IgD-negative memory B cell (primary cell): Measurements from ENCODE around the gene DNAJB1. TPM values are rescaled to one million over a fixed set of nuclear protein-coding genes. Genes with fewer than 3 reads are reported as not detected.
"Not testable (repeated sequence)": the region's sequence is repeated elsewhere in the genome, so short reads cannot be mapped to it uniquely, and the experiment has no call there.

Experiments
- H3K27ac Mint-ChIP-seq, 3 donors: one replicate each; pipeline ENCODE4 v1.8.0; 2020 to 2022; ENCODE audit warnings: mild to moderate bottlenecking in 3 of 3, mixed read lengths in 3 of 3, moderate library complexity in 1 of 3
- H3K27me3 Mint-ChIP-seq: one replicate; pipeline ENCODE4 v1.8.0; 2021; ENCODE audit warnings: mixed read lengths
- H3K36me3 Mint-ChIP-seq: one replicate; pipeline ENCODE4 v1.8.0; 2020; ENCODE audit warnings: mild to moderate bottlenecking, mixed read lengths
- H3K4me1 Mint-ChIP-seq, 3 donors: one replicate each; pipeline ENCODE4 v1.8.0; 2020 to 2022; ENCODE audit warnings: mixed read lengths in 3 of 3, mild to moderate bottlenecking in 1 of 3
- H3K4me3 Mint-ChIP-seq, 4 donors: one replicate each; pipeline ENCODE4 v1.8.0; 2020 to 2022; ENCODE audit warnings: mild to moderate bottlenecking in 4 of 4, mixed read lengths in 4 of 4, moderate library complexity in 3 of 4
- H3K9me3 Mint-ChIP-seq, 3 donors: one replicate each; pipeline ENCODE4 v1.8.0; 2020 to 2021; ENCODE audit warnings: mixed read lengths in 3 of 3, mild to moderate bottlenecking in 1 of 3
- polyA plus RNA-seq: library from polyadenylated mRNA; unstranded; fragments of 300-500 nt; fragmentation: Illumina TruSeq; gene quantifications from one replicate; pipeline ENCODE4 v1.2.3, GENCODE V29; 2021

Gene DNAJB1
- polyA plus RNA-seq, 1 donor from 2014 or later: 77.1 TPM

DNA sequence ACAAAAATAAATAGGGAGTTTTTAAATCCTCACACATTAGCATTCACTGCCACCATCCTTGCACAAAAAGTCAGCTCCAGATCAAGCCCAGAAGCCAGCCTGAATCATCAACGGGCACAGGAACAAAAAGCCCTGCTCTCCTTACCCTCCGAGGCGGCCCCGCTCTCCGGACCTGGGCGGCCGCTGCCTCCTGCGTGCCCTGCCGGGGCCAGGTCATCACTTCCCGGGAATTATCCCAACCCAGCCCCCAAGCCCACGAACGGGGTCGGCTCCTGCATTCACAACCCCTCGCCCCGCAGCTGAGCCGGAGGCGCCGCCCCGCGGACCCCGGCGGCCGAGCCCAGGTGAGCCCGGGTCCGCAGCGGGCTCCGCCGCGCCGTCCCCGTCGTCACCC is 754 bp downstream of the DNAJB1 start:
- H3K4me1 Mint-ChIP-seq: peaks cover 23 to 39% (median 34%) of the 10 kb centered on the region in 3 donors
- H3K4me3 Mint-ChIP-seq: peak overlapping the region; percentile 93 to 98 (median 94)
- H3K36me3 Mint-ChIP-seq: peaks cover 2% of the 10 kb centered on the region
- H3K27me3 Mint-ChIP-seq: no peaks in the 10 kb centered on the region
- H3K9me3 Mint-ChIP-seq: no peaks in the 10 kb centered on the region
- H3K27ac Mint-ChIP-seq: peak overlapping the region in 2 of 3 donors; percentile 86 to 99

DNA sequence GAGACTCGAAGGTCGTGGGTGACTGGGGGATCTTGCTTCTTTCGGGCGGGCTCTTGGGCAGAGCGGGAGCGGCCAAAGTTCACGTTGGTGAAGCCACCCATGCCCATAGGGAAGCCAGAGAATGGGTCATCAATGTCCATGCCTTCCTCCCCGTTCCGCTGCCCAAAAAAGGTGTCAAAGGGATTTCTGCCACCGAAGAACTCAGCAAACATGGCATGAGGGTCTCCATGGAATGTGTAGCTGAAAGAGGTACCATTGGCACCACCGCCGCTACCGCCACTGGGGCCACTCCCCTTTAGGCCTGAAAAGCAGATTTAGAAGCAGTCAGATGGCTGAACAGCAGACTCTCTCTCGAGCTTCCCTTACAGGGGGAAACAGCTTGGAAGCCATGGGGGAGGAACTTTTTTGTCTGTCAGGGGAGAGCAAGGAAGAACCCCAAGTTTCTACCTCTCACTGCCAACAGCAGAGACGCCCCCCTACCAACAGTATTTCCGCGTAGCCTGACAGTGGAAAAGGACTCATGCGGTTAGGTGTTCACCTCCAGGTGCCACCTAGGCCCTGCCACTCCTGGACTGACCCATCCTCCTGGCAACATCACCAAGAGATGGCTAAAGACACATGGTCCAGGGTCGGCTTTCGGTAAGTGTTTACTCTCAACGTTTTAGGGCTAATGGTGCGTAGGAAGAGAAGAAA is 1.3 kb downstream of the DNAJB1 start:
- H3K27me3 Mint-ChIP-seq: no peaks in the 10 kb centered on the region
- peak overlapping the region; percentile 86 to 99 (median 92) for H3K27ac Mint-ChIP-seq
- H3K36me3 Mint-ChIP-seq: peaks cover 2% of the 10 kb centered on the region
- H3K4me1 Mint-ChIP-seq: peaks cover 23 to 34% (median 29%) of the 10 kb centered on the region in 3 donors
- peak overlapping the region; percentile 93 to 98 (median 94) for H3K4me3 Mint-ChIP-seq
- no peaks in the 10 kb centered on the region for H3K9me3 Mint-ChIP-seq

DNA sequence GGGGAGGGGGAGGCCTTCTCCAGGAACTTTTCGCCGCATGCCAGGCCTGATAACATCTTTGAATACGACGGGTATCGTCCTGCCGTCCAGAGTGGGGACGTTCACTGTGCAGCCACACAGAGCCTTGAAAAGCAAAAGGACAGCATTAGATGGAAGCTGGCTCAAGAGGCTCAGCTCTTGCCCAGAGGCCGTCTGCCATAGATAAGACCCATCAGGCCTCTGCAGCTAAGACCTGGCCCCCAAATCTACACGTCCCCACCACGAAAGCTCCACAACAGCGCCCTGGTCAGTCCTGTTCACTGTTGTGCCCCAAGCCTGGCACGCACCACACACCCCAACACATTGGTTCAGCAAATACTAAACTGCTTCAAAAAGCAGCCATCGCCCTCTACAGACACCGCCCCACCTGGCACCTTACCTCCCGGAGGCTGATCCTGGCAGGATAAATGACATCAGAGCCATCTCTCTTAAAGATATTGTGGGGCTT is 2.1 kb downstream of the DNAJB1 start:
- Mint-ChIP-seq H3K27me3 (no peaks in the 10 kb centered on the region), H3K36me3 (peaks cover 2% of the 10 kb centered on the region), H3K27ac (peak overlapping the region; percentile 4 to 99 (median 86)), H3K4me1 (peaks cover 23 to 33% (median 29%) of the 10 kb centered on the region in 3 donors), H3K4me3 (peak overlapping the region; percentile 93 to 98 (median 94)), H3K9me3 (no peaks in the 10 kb centered on the region)

DNA sequence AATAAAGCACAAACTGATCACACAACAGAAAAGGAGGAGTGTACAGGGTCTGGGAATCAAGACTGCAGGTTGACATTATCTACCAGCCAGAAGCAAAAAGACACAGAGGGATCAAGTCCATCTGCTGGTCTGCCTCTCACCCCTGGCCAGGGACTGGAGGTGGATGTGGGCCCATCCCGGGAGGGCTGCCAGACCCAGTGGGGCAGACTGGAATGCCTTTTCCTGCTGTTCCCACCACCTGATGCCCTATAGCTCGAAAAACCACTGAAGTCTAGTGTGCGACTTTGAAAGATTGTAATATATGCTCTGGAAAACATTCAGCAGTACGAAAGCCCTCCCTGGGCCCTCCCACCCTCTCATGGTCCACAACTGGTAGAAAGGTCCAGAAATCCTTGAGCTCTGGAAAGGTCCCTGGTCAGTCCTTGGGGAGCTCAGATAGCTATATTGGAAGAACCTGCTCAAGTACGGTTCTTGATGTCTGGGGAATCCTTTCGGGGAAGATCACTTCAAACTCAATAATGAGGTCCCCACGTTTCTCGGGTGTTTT is 2.6 kb downstream of the DNAJB1 start:
- H3K36me3 Mint-ChIP-seq: peaks cover 2% of the 10 kb centered on the region
- peak overlapping the region; percentile 32 to 98 (median 63) for H3K4me3 Mint-ChIP-seq
- no peaks in the 10 kb centered on the region for H3K27me3 Mint-ChIP-seq
- H3K4me1 Mint-ChIP-seq: peaks cover 23 to 33% (median 29%) of the 10 kb centered on the region in 3 donors
- no peaks in the 10 kb centered on the region for H3K9me3 Mint-ChIP-seq
- peak overlapping the region in 1 of 3 donors; percentile 99 for H3K27ac Mint-ChIP-seq

DNA sequence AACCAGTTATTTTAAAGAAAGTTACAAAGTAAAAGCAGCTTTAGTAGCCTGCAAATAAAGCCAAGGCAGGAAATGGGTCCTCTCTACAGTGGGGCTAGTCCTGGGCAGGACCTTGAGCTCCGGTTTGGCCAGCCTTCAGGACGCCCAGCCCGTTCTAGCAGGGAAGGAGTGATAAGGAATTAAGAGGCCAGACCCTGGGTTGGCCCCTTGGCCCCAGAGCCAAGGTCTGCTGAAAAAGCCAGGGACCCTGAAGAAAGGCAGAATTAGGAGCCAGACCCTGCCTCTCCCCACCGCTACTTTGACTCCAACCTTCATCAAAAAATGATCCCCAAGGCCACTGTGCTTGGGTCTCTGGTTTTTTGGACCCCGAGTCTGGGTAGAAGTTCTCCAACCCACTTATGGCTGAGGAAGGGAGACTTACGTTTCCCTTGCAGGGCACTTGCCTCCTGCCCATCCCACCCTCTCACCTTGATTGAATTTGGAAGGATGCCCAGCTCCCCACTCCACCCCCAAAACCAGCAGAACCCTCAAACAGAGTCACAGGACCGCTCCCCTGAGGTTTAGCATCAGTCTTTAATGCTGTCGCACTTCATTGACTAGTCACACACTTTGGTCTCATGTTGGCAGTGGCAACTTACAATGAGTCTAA is 3.9 kb downstream of the DNAJB1 start:
- peak overlapping the region in 2 of 3 donors; percentile 31 to 80 for H3K27ac Mint-ChIP-seq

DNA sequence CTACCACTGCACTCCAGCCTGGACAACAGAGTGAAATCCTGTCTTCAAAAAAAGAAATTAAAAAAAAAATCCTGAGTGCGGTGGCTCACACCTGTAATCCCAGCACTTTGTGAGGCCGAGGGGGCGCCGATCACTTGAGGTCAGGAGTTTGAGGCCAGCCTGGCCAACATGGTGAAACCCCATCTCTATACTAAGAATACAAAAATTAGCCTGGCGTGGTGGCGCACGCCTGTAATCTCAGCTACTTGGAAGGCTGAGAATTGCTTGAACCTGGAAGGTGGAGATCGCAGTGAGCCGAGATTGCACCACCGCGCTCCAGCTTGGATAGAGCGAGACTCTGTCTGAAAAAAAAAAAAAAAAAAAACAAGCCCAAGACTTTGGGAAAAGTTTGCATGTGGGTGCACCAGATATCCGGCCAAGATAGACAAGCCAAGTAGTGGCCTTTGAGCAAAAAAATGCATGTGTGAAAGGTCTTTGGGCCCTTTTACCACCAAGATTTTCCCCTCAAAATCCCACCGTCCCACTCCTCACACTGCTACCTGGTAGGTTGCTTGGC is 5.7 kb downstream of the DNAJB1 start:
- Mint-ChIP-seq H3K27me3 (no peaks in the 10 kb centered on the region), H3K27ac (peak overlapping the region in 1 of 3 donors; percentile 42), H3K36me3 (peaks cover 2% of the 10 kb centered on the region), H3K4me3 (peak overlapping the region in 1 of 4 donors; percentile 23), H3K9me3 (no peaks in the 10 kb centered on the region), H3K4me1 (peaks cover 18 to 24% (median 23%) of the 10 kb centered on the region in 3 donors)

More for the DNA sequence above, 3.9 kb downstream of the DNAJB1 start:
- Mint-ChIP-seq H3K4me1 (peaks cover 23 to 27% (median 26%) of the 10 kb centered on the region in 3 donors), H3K4me3 (peak overlapping the region in 1 of 4 donors; percentile 98), H3K9me3 (no peaks in the 10 kb centered on the region), H3K27me3 (no peaks in the 10 kb centered on the region), H3K36me3 (peaks cover 2% of the 10 kb centered on the region)

DNA sequence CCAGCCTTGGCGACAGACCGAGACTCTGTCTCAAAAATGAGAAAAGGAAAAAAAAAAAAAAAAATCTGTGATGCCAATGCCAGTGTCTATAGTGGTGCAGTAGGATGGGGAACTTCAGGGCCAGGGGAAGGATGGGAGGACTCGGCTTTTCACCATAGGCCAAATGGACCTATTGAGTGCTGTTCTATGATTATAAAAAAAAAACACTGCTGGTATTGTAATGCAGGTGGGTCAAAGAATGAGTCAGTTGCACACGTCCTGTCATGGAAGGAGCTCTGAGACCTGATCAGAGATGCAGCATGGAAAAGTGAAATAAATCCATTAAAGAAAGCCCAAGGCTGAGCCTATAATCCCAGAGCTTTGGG is 7.0 kb downstream of the DNAJB1 start:
- Mint-ChIP-seq H3K27ac (no peak overlapping the region), H3K27me3 (no peaks in the 10 kb centered on the region), H3K9me3 (no peaks in the 10 kb centered on the region), H3K36me3 (peaks cover 2% of the 10 kb centered on the region), H3K4me1 (peaks cover 12 to 18% (median 14%) of the 10 kb centered on the region in 3 donors), H3K4me3 (no peak overlapping the region)

DNA sequence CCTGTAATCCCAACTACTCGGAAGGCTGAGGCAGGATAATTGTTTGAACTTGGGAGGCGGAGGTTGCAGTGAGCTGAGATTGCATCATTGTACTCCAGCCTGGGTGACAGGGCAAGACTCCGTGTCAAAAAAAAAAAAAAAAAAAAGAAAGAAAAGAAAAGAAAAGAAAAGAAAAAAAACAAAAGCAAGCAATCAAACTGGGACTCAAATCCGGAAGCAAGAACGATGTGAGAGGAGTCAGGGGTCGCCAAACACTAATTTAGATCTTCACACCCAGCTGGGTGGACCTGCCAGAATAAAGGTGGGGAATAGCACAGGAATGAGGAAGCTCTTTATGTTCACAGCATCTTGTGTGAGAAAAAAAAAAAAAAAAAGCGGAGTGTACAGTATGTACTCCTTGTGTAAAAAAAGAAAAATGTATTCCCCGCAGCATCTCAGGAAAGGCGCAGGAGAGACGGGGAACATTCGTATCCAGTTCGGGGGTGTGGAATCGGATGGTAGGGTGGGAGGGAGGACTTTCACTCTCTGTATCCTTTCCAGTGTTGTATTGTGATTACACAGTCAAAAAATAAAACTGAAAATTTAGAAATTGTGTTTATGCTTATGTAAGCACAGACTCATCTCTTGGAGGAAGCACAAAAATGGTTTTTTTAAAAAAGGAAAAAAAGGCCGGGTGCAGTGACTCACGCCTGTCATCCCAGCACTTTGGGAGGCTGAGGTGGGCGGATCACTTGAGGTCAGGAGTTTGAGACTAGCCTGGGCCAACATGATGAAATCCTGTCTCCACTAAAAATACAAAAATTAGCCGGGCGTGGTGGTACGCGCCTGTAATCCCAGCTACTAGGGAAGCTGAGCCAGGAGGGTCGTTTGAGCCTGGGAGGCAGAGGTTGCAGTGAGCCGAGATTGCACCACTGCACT is 7.6 kb downstream of the DNAJB1 start:
- Mint-ChIP-seq H3K27me3 (no peaks in the 10 kb centered on the region), H3K9me3 (no peaks in the 10 kb centered on the region), H3K4me3 (no peak overlapping the region), H3K27ac (peak overlapping the region in 1 of 3 donors; percentile 35), H3K36me3 (no peaks in the 10 kb centered on the region), H3K4me1 (peaks cover 8 to 14% (median 9%) of the 10 kb centered on the region in 3 donors)

DNA sequence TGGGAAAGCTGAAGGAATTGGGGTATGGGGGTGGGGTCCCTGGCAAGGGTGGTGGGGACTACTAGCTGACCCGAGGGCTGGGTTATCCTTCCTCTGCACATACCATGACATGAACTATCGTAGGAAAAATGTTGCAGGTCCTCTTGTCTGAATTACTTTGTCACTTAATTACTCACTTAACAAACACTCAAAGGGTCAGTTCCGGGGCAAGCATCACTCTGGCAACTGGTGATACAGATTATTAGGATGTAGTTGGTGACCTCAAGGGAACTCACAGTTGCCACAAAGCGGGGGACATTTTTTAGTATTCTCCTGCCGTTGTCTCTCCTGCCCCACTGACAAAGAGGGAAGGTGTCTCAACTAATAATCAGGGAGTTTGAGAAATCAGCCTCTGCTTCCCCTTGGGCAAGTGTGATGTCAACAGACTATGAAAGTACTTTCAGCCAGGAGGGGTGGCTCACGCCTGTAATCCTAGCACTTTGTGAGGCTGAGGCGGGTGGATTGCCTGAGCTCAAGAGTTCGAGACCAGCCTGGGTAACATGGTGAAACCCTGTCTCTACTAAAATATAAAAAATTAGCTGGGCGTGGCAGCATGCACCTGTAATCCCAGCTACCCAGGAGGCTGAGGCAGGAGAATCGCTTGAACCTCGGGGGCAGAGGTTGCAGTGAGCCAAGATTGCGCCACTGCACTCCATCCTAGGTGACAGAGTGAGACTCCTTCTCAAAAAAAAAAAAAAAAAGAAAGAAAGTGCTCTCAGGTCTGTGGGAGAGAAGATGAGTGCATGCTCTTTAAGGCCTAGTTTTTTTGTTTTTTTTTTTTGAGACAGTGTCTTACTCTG is 10.3 kb downstream of the DNAJB1 start:
- H3K27ac Mint-ChIP-seq: no peak overlapping the region
- peaks cover 0 to 7% (median 6%) of the 10 kb centered on the region in 3 donors for H3K4me1 Mint-ChIP-seq
- no peaks in the 10 kb centered on the region for H3K36me3 Mint-ChIP-seq
- peaks cover 2% of the 10 kb centered on the region for H3K27me3 Mint-ChIP-seq
- no peaks in the 10 kb centered on the region for H3K9me3 Mint-ChIP-seq
- no peak overlapping the region for H3K4me3 Mint-ChIP-seq

DNA sequence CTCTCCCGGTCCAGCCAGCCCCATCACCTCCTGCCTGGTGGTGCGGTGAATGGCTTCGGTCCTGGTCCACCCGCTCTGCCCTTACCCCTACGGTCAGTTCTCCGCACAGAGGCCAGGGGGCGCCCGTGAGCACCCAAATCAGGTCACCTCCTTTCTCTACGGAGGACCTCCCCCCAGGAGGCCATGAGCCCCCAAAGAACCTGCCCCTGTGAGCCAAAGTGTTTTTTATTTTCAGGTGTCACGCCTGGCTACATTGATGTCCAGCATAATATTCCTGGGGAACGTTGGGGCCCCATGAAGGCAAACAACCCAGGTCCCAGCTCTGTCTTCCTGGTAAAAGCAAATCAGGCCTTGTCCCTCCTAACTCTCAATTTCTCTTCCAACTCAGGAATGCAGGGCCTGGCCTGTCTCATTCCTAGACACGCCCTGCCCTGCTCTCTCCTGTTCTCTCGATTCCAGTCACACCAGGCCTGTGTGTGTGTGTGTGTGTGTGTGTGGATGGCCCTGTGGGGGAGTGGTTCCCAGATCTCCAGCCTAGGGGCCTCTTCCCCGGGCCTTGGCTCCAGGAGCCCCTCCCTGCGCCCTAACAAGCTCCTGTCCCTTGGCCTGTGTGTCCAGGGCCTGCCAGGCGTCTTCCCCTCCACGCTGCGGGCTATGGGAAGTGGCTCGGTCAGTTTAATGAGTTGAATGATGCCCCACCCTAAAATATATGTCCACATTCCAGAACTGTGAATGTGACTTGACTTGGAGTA is 12.5 kb downstream of the DNAJB1 start:
- H3K36me3 Mint-ChIP-seq: no peaks in the 10 kb centered on the region
- H3K9me3 Mint-ChIP-seq: no peaks in the 10 kb centered on the region
- H3K4me3 Mint-ChIP-seq: peak overlapping the region in 1 of 4 donors; percentile 76
- H3K4me1 Mint-ChIP-seq: peaks cover 0 to 7% (median 6%) of the 10 kb centered on the region in 3 donors
- peaks cover 2% of the 10 kb centered on the region for H3K27me3 Mint-ChIP-seq
- peak overlapping the region in 2 of 3 donors; percentile 31 to 51 for H3K27ac Mint-ChIP-seq

DNA sequence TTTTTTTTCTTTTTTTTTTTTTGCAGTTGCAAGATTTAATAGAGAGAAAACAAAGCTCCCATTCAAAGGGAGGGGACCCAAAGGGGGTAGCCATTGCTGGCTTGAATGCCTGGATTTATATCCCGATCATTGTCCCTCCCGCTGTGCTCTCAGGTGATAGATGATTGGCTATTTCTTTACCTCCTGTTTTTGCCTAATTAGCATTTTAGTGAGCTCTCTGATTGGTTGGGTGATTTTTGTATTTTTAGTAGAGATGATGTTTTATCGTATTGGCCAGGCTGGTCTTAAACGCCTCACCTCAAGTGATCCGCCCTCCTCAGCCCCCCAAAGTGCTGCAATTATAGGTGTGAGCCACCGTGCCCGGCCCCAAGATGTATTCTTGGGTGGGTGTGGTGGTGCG is 13.6 kb downstream of the DNAJB1 start:
- H3K36me3 Mint-ChIP-seq, H3K9me3 Mint-ChIP-seq, H3K4me1 Mint-ChIP-seq, H3K27me3 Mint-ChIP-seq, H3K27ac Mint-ChIP-seq, H3K4me3 Mint-ChIP-seq: not testable (repeated sequence)

DNA sequence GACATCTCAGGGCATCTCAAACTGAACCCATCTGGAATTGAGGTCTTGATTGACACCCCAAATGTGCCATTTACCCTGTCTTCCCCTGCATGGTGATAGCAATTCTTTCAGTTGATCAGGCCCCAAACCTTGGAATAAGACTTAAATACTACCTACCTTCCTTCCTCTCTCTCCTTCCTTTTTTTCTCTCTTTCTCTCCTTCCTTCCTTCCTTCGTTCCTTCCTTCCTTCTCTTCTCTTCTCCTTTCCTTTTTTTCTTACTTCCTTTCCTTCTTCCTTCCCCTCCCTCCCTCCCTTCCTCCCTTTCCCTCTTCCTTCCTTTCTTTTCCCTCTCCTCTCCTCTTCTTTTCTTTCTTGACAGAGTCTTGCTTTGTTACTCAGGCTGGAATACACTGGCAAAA is 14.9 kb downstream of the DNAJB1 start:
- peaks cover 0 to 7% (median 6%) of the 10 kb centered on the region in 3 donors for H3K4me1 Mint-ChIP-seq
- H3K27ac Mint-ChIP-seq: no peak overlapping the region
- no peaks in the 10 kb centered on the region for H3K36me3 Mint-ChIP-seq
- peaks cover 2% of the 10 kb centered on the region for H3K27me3 Mint-ChIP-seq
- no peaks in the 10 kb centered on the region for H3K9me3 Mint-ChIP-seq
- H3K4me3 Mint-ChIP-seq: peak overlapping the region in 1 of 4 donors; percentile 3
